ENCODE measurements around the gene SH2D3C.

SH2D3C gene

DNA sequence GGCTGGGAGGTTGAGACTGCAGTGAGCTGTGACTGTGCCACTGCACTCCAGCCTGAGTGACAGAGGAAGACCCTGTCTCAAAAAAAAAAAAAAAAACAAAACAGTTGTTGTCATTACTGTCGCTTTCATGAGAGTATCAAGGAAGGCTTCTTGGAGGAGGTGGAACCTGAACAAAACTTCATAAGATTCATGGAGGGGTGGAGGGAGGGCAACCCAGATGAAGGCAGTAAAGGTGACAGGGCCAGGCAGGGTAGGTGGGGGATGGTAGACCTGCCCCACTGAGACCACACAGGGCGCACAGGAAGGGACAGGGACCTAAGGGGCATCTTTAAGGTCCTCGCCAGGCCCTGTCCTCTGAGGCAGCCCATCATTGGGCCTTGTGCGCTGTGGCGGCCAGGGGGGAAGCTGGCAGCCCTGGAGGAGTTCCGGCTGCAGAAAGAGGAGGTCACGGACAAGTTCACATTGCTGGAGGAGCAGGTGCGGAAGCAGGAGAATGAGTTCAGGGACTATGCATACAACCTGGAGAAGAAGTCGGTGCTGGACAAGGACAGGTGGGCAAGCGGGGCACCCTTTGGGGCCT, 68.2 kb downstream of the SH2D3C start:
- Histone ChIP-seq H3K27ac (no peak overlapping the region), H3K9me3 (no peaks in the 10 kb centered on the region), H3K4me1 (peaks cover 0 to 13% (median 12%) of the 10 kb centered on the region in 4 donors), H3K36me3 (peaks cover 0 to 10% (median 0%) of the 10 kb centered on the region in 3 donors), H3K4me3 (no peak overlapping the region), H3K27me3 (peaks cover 0 to 24% of the 10 kb centered on the region in 2 donors)
- TF ChIP-seq, protein P1, sequence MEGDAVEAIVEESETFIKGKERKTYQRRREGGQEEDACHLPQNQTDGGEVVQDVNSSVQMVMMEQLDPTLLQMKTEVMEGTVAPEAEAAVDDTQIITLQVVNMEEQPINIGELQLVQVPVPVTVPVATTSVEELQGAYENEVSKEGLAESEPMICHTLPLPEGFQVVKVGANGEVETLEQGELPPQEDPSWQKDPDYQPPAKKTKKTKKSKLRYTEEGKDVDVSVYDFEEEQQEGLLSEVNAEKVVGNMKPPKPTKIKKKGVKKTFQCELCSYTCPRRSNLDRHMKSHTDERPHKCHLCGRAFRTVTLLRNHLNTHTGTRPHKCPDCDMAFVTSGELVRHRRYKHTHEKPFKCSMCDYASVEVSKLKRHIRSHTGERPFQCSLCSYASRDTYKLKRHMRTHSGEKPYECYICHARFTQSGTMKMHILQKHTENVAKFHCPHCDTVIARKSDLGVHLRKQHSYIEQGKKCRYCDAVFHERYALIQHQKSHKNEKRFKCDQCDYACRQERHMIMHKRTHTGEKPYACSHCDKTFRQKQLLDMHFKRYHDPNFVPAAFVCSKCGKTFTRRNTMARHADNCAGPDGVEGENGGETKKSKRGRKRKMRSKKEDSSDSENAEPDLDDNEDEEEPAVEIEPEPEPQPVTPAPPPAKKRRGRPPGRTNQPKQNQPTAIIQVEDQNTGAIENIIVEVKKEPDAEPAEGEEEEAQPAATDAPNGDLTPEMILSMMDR (IDR thresholded peaks at IDR 0.05), result no peak
- intact Hi-C loops (cut with DNase I; ENCODE audit: low total_unique reads), result loop anchor here (5.0 kb wide), 1 partner anchor 93 kb away; no protein-coding TSS in a partner anchor
- no peak for DNase-seq

DNA sequence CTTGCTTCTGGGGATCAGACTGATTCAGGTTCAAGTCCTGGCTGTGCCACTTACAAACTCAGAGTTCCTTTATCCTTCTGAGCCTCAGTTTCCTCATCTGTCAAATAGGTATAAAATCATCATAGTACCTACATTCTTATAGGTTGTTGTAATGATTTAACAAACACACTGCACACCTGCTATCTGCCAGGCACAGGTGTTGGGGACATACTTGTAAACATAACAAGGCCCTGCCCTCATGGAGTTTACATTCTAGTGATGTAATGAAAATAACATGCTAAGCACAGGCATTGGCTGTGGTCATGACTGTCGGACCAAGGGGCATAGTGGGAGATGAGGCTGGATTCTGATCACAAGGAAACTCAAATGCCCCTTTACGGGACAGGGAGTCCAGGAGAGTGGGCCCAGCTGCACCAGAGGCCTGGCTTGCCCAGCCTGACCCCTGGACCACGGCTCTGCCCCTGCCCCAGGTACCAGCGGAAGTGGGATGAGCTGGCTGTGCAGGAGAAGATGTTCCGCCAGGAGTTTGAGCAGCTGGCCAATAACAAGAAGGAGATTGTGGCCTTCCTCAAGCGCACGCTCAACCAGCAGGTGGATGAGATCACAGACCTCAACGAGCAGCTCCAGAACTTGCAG, 69.4 kb downstream of the SH2D3C start:
- Histone ChIP-seq H3K27me3 (peaks cover 0 to 31% of the 10 kb centered on the region in 2 donors), H3K36me3 (peaks cover 0 to 10% (median 0%) of the 10 kb centered on the region in 3 donors), H3K4me1 (peaks cover 0 to 3% (median 2%) of the 10 kb centered on the region in 4 donors), H3K27ac (no peak overlapping the region), H3K9me3 (no peaks in the 10 kb centered on the region), H3K4me3 (no peak overlapping the region)
- TF ChIP-seq, protein P1 (IDR thresholded peaks at IDR 0.05), result no peak
- no peak for DNase-seq
- intact Hi-C loops (cut with DNase I; ENCODE audit: low total_unique reads), result no loop called here

DNA sequence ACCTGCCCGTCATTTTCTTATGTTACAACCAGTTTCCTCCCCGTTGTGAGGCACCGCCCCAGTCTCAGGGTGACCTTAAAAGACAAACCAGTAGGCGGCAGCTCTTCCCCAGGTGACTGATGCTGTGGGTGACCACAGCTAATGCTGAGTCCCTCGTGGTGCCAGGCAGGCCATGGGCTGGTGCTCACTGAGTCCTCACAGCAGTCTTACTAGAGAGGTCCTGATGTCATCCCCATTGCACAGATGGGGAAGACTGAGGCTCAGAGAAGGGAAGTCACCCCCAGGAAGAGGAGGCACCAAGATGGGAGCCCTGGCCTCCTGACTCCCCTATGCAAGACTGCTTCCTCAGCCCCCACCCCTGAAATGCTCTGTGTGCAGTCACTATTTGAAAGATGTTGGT, 70.7 kb downstream of the SH2D3C start:
- TF ChIP-seq, protein P1 (IDR thresholded peaks at IDR 0.05), result no peak

DNA sequence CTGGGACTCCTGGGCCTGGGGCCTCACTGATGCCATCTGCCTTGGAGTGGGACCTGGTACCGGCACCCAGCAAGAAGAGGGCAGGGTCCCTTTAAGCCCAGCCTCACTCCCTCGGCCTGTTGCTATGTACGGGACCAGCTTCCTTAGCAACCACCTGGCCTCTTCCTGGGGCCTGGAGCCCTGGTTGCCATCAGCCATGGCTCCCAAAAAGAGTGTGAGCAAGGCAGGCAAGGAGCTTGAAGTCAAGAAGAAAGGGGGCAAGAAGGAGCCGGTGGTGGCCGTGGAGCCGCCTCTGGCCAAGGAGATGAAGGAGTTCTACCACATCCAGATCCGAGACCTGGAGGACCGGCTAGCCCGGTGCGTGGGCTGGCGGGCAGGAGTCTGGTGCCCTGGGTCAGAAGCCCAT, 71.6 kb downstream of the SH2D3C start, which contains the start of gene CFAP157:
CFAP157 (plus strand) TSS at position 153 of the 406 bp plus-strand sequence; CDS start at position 197, 44 bp downstream.
- intact Hi-C loops (cut with DNase I; ENCODE audit: low total_unique reads), result no loop called here
- Histone ChIP-seq H3K27ac (no peak within 1 kb of the TSS), H3K9me3 (no peaks in the 10 kb centered on the region), H3K4me3 (no peak within 1 kb of the TSS), H3K36me3 (peaks cover 0 to 4% (median 0%) of the 10 kb centered on the region in 3 donors), H3K27me3 (peaks cover 0 to 31% of the 10 kb centered on the region in 2 donors), H3K4me1 (no peaks in the 10 kb centered on the region)
- no peak for DNase-seq
- TF ChIP-seq, protein P1 (IDR thresholded peaks at IDR 0.05), result no peak

More for the DNA sequence above, 70.7 kb downstream of the SH2D3C start:
- no peaks in the 10 kb centered on the region for H3K9me3 ChIP-seq
- intact Hi-C loops (cut with DNase I; ENCODE audit: low total_unique reads), result no loop called here
- H3K4me1 ChIP-seq, result no peaks in the 10 kb centered on the region
- H3K27me3 ChIP-seq, result peaks cover 0 to 31% of the 10 kb centered on the region in 2 donors
- H3K27ac ChIP-seq, result no peak overlapping the region
- peaks cover 0 to 10% (median 0%) of the 10 kb centered on the region in 3 donors for H3K36me3 ChIP-seq
- DNase-seq, result no peak
- H3K4me3 ChIP-seq, result no peak overlapping the region

DNA sequence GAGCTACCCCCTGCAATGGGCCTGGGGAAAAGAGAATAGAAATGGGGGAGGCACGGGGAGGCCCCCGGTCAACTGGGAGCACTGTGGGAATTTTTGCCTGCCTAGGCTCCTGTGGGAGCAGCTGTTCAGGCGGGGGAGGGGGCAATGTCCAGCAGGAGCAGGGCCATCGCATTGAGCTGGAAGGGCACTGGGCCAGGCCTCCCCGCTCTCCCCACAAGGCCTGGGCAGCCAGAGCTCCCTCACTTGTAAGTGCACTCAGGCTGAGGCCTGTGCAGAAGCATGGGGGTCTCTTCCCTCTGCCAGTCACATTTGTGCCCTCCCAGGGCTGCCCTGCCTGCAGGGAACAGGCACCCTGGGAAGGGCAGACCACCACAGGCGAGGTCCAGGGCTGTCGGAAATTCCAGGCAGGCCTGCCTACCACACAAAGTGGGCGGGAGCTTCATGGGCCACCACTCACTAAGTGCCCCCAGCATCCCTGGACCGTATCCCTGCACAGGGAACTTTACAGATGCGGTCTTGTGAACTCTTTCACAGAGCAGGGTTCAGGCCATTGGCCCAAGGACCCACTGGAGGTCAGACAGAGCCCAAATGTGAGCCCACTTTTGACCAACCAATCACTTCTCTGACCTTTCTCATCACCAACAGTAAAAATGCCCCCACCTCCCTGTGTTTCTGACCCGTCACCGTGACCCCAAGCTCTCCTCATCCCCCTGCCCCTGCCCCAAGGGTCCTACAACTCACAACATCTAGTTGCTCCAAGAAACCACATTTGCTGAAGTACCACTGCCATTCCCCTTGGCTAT, 72.7 kb downstream of the SH2D3C start:
- Histone ChIP-seq H3K36me3 (no peaks in the 10 kb centered on the region), H3K4me3 (no peak overlapping the region), H3K9me3 (no peaks in the 10 kb centered on the region), H3K4me1 (no peaks in the 10 kb centered on the region), H3K27ac (no peak overlapping the region), H3K27me3 (peaks cover 0 to 31% of the 10 kb centered on the region in 2 donors)
- DNase-seq, result no peak
- intact Hi-C loops (cut with DNase I; ENCODE audit: low total_unique reads), result no loop called here
- TF ChIP-seq, protein P1 (IDR thresholded peaks at IDR 0.05), result no peak
